ENCODE data around the gene RAB17. TPM values are rescaled to one million over a fixed set of nuclear protein-coding genes. Genes with fewer than 3 reads are reported as not detected.
A peak's percentile ranks its signal among the peaks of the same experiment; 100 is the strongest.

The RAB17 gene
- total RNA-seq, 1 donor from 2014 or later, result 11.9 TPM

- no peak for DNase-seq (ENCODE audit: low read depth)
Observed at GRCh38 chr2:237564526-237565131, 25.9 kb downstream of the RAB17 start.

- DNase-seq (ENCODE audit: low read depth), result peak; percentile 30
Observed at GRCh38 chr2:237563816-237564215, 26.7 kb downstream of the RAB17 start.

DNA sequence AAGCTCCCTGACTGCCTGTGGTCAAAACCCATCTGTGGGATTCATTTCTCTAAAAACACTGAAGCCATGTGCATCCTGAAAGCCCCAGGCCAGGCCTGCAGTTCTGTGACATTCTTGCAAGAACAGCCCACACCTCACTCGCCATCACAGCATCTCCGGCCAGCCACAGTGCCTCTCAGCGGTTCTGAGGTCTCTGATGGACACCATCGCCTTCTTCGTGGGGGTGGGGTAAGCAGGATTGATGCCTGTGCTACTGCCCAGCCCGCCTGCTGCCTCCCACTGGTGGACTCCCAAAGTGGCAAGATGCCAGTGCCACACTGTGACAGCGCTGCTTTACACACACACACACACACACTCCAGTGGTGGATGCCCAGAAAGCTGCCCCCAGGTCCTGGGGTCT is 29.3 kb downstream of the RAB17 start:
- DNase-seq (ENCODE audit: low read depth), result no peak

DNA sequence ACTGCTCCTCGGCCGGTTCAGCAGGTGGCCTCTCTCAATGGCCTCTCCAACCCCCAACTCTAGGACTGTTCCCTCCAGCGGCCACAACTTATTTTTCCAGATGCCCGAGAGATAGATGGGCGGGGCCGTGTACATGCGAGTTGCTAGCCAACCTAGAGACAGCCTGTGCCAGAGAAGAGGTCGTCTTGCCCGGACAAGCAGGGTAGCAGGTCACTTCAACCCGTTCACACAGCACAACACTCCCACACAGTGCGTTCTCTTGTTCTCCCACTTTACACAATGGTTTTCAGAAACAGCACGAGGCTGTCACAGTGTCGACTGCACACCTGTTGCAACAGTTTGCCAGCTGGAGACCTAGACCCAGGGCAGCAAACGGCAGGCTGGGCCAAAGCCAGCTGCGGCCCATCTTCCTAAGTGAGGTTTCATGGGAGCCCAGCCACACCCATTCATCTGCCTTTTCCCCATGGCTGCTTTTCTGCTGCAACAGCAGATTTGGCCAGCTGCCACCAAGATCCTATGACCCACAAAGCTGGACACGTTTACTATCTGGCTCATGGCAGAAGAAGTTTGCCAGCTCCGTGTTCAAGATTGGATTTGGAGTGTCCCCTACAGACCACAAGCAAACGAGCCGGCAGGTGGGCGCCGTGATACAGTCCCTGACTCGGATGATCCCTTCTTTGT is 31.4 kb downstream of the RAB17 start:
- peak; percentile 78 for DNase-seq (ENCODE audit: low read depth)

DNA sequence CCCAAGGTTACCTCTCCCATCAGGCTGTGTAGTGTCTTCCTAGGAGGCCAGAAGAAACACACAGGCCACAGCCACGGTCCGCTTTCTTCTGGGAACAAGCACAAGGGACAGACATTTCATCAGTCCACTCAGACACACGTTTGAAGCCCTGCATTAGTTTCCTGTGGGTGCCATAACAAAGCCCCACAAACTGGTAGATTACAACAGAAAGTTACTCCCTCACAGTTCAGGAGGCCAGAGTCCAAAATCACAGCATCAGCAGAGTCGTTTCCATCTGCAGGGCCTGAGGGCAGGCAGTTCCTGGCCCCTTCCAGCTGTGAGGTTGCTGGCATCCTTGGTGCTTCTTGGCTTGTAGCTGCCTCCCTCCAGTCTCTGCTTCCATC is 32.9 kb downstream of the RAB17 start:
- DNase-seq (ENCODE audit: low read depth), result no peak

- no peak for DNase-seq (ENCODE audit: low read depth)
Observed at GRCh38 chr2:237556773-237557632, 33.5 kb downstream of the RAB17 start.

- no peak for DNase-seq (ENCODE audit: low read depth)
Observed at GRCh38 chr2:237555560-237555959, 35.0 kb downstream of the RAB17 start.

DNA sequence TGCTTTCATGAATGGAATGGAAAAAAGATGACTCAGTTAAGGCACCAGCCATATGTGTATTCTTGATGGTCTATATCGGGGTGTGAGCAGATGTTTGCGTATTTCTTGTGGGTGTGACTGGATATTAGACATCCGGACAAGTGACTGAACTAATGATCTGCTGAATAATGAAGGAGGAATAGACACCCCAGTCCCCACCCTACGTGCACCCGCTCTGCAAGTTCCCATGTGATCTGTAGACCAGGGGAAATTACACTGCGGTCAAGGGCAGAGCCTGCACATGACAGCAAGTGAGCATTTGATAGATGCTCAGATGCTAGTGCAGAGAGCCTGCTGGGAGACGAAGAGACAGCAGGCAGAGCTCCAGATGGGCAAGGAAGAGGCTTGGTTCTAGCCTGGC is 36.6 kb downstream of the RAB17 start:
- DNase-seq (ENCODE audit: low read depth), result no peak

DNA sequence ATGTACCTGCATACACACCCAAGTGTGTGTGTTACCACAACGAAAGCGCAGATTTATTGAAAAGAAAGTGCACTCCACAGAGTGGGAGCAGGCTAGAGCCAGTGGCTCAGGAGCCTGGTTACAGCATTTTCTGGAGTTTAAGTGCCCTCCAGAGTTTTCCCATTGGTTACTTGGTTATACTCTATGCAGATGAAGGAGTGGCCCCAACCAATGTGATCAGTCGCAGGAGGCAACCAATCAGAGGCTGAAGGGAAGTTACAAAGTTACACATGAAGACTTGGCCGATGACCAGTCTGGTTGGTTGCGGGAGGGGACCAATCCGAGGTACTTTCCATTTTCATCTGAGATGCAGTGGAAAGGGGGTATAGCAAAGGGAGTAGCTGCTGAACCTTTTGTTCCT is 37.6 kb downstream of the RAB17 start:
- DNase-seq (ENCODE audit: low read depth), result no peak

- no peak for DNase-seq (ENCODE audit: low read depth)
Observed at GRCh38 chr2:237551071-237551574, 39.4 kb downstream of the RAB17 start.

DNA sequence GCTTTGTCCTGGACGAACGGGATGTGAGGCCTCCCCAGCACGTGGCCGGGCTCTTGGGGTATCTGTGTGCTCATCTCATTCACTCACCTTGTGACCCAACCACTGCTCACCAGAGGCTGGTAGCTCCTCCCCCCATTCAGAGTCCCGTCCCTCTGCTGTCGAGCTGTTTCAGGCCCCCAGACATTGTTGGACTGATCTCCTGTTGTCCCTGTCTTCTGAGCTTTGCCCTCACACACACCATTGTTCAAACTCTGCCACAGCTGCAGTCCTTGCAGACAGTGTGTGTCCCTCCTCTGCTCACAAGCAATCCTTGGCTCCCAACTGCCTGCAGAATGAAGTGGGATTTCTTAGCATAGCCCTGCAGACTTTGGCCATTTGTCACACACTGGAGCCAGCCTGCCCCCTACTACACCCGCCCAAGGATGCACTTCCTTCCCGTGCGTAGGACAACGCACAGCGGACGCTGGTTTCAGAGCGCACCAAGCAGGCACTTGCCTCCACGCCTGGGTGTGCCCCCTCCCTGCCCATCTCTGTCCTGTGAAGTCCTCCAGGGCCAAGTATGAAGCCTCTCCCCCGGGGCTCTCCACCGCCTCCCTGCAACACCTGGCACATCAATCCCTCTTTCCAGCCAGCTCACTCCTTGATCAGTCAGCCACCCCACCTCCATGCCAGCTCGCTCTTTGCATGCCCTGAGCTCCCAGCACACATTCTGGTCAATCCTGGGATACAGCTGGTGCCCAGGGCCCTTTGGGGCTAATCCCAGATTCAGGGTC is 40.7 kb downstream of the RAB17 start:
- no peak for DNase-seq (ENCODE audit: low read depth)

GRCh38 chr2:237549216-237549615 is 41.3 kb downstream of the RAB17 start:
- no peak for DNase-seq (ENCODE audit: low read depth)

DNA sequence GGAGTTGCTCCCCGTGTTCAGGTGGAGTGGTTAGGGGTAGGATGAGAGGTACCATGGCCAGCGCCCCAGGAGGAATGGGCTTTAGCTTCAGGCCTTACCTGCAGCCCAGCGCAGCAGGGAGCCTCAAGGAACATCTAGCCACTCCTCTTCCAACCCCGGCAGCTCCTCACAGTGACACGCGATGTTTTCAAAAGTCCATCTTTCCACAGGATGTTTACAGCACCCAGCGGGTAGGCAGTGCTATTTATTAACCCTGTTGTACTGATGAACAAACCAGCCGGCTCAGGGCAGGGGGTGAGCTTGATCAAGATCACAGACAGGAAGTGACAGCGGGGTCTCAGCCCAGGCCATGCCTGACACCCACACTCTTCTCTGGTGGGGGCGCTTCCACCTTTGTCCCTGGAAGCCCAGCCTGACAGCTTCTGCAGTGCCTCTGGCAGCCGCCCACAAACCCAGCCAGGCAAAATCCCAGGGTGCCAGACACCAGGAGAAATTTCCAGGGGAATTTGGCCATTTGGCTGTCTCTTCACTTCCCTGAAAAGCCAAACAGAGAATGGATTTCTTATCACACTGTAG is 42.6 kb downstream of the RAB17 start:
- DNase-seq (ENCODE audit: low read depth), result peak; percentile 53

GRCh38 chr2:237546876-237547395 is 43.6 kb downstream of the RAB17 start:
- DNase-seq (ENCODE audit: low read depth), result no peak

GRCh38 chr2:237546040-237546875 is 44.3 kb downstream of the RAB17 start:
- DNase-seq (ENCODE audit: low read depth), result no peak

DNA sequence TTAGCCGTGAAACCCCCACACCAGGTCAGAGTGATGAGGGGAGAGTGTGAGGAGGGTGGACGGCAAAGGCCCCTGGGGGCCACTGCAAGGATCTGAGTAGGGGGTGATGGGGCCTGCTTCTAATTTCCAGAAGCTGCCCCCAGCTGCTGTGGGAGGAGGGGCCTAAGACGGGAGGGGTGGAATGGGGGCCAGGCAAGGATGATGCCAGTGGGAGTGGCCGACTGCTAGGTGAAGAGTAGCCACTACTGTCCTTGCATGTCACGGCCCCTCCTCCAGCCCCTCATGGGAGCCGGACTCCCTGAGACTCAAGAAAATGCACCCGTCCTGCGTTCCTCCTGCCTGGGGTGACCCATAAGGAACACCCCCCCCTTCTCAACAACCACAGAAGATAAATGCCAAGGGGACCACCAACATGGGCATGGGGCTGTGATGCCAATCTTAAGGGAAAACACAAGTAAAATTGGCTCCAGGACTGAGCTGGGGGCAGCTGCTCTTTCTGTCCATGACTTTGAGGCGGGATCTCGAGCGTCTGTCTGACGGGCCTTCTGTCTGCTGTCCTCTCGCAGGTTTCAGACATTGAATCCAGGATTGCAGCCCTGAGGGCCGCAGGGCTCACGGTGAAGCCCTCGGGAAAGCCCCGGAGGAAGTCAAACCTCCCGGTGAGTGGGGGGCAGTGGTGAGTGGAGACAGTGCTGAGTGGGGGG is 48.4 kb downstream of the RAB17 start:
- DNase-seq (ENCODE audit: low read depth), result no peak

DNA sequence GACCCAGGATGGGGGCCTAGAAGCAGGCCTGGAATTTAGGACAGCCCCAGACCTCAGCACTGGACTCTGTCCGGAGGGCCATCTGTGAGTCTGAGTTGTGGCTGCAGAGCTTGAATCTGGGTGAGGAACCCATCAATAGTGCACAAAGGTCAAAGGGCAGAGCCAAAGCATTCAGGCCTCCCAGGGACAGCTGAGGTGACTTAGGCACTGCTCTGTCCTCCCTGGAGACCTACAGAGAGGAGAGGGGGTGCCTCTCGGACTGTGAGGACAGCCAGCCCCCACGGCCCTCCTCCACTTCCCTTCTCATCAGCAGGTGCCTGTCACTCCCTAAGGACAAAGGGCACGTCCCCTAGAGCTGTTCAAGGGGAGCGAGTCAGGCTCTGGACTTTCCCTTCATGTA is 49.3 kb downstream of the RAB17 start:
- DNase-seq (ENCODE audit: low read depth), result no peak

DNA sequence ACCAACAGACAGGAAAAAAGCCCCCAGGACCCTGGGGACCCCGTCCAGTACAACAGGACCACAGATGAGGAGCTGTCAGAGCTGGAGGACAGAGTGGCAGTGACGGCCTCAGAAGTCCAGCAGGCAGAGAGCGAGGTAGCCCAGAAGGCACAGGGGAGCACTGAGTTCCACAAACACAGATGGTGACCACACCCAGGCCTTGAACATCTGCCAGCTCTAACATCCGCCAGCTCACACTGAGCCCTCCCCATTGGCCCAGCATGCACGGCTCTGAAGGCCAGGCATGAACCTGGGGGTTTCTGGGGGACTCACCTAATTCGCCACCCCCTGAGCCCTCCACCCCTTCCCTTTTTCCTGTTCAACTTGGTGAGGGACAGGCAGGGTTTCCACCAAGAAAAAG is 49.7 kb downstream of the RAB17 start:
- no peak for DNase-seq (ENCODE audit: low read depth)

GRCh38 chr2:237540223-237540775 is 50.2 kb downstream of the RAB17 start:
- DNase-seq (ENCODE audit: low read depth), result no peak

All from renal cortical epithelial cell (primary cell).